ENCODE measurements around the gene IPO9.

- no peak for TF ChIP-seq EZH2 (IDR thresholded peaks at IDR 0.05; ENCODE audit: borderline replicate concordance, low read depth, low read length, severe bottlenecking)
- no peak for TF ChIP-seq CTCF (IDR thresholded peaks at IDR 0.05; ENCODE audit: borderline replicate concordance, extremely low read depth, low read length, poor library complexity, severe bottlenecking)
Measured at GRCh38 chr1:201898240-201898894, 69.4 kb downstream of the IPO9 start.

Data from DND-41 (cell line).